ENCODE data around the gene RNPS1. TPM values are rescaled to one million over a fixed set of nuclear protein-coding genes. Genes with fewer than 3 reads are reported as not detected.
A peak's percentile ranks its signal among the peaks of the same experiment; 100 is the strongest.

RNPS1 gene
- total and polyA plus RNA-seq, 2 of the 4 experiments (the other 2 are of a cell fraction) = 57.5 to 192 TPM

DNA sequence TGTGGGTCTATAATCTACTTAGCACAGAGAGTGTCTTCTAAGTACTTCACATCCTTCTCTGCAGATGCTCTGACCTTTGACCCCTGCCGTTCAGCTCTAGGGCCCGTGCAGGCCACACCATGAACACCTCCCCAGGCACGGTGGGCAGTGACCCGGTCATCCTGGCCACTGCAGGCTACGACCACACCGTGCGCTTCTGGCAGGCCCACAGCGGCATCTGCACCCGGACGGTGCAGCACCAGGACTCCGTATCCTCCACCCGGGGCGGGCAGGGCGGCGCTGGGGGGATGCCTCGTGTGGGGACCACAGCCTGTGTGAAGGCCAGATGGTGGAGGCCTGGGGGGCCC is 62.0 kb downstream of the RNPS1 start:
- Histone ChIP-seq H3K9ac (ENCODE audit: low read depth, low read length) (peak overlapping the region; percentile 73), H3K9me1 (ENCODE audit: insufficient read depth, low read length) (peaks cover 6% of the 10 kb centered on the region; the same call in 1 of the 2 replicates), H3K79me1 (ENCODE audit: low read depth in 1 of 2, low read length in 2 of 2) (peaks cover 13 to 24% of the 10 kb centered on the region in 2 experiments), H4K91ac (ENCODE audit: insufficient read depth, low read depth, low read length) (peak overlapping the region; percentile 69; the same call in 1 of the 2 replicates), H2BK20ac (ENCODE audit: low read depth, low read length) (no peak overlapping the region), H3K36me3 (ENCODE audit: control insufficient read depth, insufficient read depth, low read length) (peaks cover 25% of the 10 kb centered on the region; the same call in 1 of the 2 replicates), H3K56ac (ENCODE audit: extremely low read depth, insufficient read depth, low read length) (peak overlapping the region; percentile 68; the same call in 1 of the 2 replicates), H3K9me3 (ENCODE audit: control insufficient read depth, insufficient read depth, low read length) (no peaks in the 10 kb centered on the region), H4K5ac (ENCODE audit: low read depth, low read length) (peak overlapping the region; percentile 77), H3K27me3 (ENCODE audit: control insufficient read depth, insufficient read depth, low read length) (0 out of 2 replicates have a peak, but pooled peaks cover 2% of the 10 kb centered on the region), H3K4ac (ENCODE audit: low read depth, low read length) (peak overlapping the region; percentile 98), H3K4me2 (ENCODE audit: low read depth, low read length) (peak overlapping the region; percentile 91), H2BK5ac (ENCODE audit: low read depth, low read length, poor library complexity, severe bottlenecking) (peak overlapping the region; percentile 71), H2BK15ac (ENCODE audit: low read depth, low read length) (0 out of 3 replicates have a peak overlapping the region, but pooled peaks have one; percentile 33), H4K20me1 (ENCODE audit: insufficient read depth, low read length) (peaks cover 5% of the 10 kb centered on the region; the same call in 1 of the 2 replicates), H3K23ac (ENCODE audit: low read depth, low read length) (peak overlapping the region; percentile 87), H3K4me1 (ENCODE audit: control insufficient read depth, insufficient read depth, low read length) (peaks cover 7% of the 10 kb centered on the region), H3K18ac (ENCODE audit: low read depth, low read length) (peak overlapping the region; percentile 22; the same call in 1 of the 2 replicates), H3K27ac (ENCODE audit: insufficient read depth, low read length) (peak overlapping the region; percentile 14), H4K8ac (ENCODE audit: low read depth in 2 of 2, low read length in 2 of 2) (peak overlapping the region; percentile 91 to 99), H3K14ac (replicated peaks; ENCODE audit: low read depth, low read length) (peak overlapping the region; percentile 97), H2AK5ac (ENCODE audit: low read depth, low read length) (peak overlapping the region; percentile 98), H3K4me3 (ENCODE audit: insufficient read depth, low read depth, low read length) (peak overlapping the region; percentile 92), H2AK9ac (replicated peaks; ENCODE audit: low read depth, low read length, poor library complexity) (peak overlapping the region; percentile 100), H2AFZ (replicated peaks; ENCODE audit: low read length, poor library complexity) (peak overlapping the region; percentile 100), H2BK120ac (ENCODE audit: low read depth, low read length) (no peak overlapping the region; the same call in 1 of the 2 replicates)
- CTCF ChIA-PET = no interaction called here
- WGBS, 2 experiments (ENCODE audit: extremely low coverage in 2 of 2, insufficient read length in 1 of 2) = 12% methylated on average over 7 of the region's 16 CpGs; no CpG with 5 or more reads in 1 of the 2 experiments
- DNase-seq (no peak), ATAC-seq (ENCODE audit: low read depth) (peak; percentile 2; the same call in 1 of the 2 replicates)
- no TSS peak for BruUV-seq (replicated peaks)
- TF ChIP-seq, protein P1, sequence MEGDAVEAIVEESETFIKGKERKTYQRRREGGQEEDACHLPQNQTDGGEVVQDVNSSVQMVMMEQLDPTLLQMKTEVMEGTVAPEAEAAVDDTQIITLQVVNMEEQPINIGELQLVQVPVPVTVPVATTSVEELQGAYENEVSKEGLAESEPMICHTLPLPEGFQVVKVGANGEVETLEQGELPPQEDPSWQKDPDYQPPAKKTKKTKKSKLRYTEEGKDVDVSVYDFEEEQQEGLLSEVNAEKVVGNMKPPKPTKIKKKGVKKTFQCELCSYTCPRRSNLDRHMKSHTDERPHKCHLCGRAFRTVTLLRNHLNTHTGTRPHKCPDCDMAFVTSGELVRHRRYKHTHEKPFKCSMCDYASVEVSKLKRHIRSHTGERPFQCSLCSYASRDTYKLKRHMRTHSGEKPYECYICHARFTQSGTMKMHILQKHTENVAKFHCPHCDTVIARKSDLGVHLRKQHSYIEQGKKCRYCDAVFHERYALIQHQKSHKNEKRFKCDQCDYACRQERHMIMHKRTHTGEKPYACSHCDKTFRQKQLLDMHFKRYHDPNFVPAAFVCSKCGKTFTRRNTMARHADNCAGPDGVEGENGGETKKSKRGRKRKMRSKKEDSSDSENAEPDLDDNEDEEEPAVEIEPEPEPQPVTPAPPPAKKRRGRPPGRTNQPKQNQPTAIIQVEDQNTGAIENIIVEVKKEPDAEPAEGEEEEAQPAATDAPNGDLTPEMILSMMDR (conservative IDR thresholded peaks at IDR 0.05; ENCODE audit: low read depth, low read length) = no peak
- TF ChIP-seq NFE2L2 (IDR thresholded peaks at IDR 0.05; ENCODE audit: low read depth, low read length) (no peak), MAFK (IDR thresholded peaks at IDR 0.05; ENCODE audit: low read depth, low read length) (no peak), RAD21 (IDR thresholded peaks at IDR 0.05; ENCODE audit: low read length) (no peak), POLR2A (IDR thresholded peaks at IDR 0.05; ENCODE audit: low read depth, low read length) (no peak), BHLHE40 (IDR thresholded peaks at IDR 0.05; ENCODE audit: low read depth, low read length) (no peak), RFX5 (IDR thresholded peaks at IDR 0.05; ENCODE audit: low read depth, low read length) (no peak), MXI1 (IDR thresholded peaks at IDR 0.05; ENCODE audit: borderline replicate concordance, low read depth, low read length) (no peak), SMC3 (IDR thresholded peaks at IDR 0.05; ENCODE audit: low read depth, low read length) (no peak), CEBPB (IDR thresholded peaks at IDR 0.05; ENCODE audit: low read depth, low read length) (no peak), RCOR1 (IDR thresholded peaks at IDR 0.05; ENCODE audit: insufficient replicate concordance, low read length) (no peak), MAZ (IDR thresholded peaks at IDR 0.05; ENCODE audit: borderline replicate concordance, low read depth, low read length) (no peak), FOS (IDR thresholded peaks at IDR 0.05; ENCODE audit: low read depth, low read length) (no peak)
- TF ChIP-seq, protein P2, sequence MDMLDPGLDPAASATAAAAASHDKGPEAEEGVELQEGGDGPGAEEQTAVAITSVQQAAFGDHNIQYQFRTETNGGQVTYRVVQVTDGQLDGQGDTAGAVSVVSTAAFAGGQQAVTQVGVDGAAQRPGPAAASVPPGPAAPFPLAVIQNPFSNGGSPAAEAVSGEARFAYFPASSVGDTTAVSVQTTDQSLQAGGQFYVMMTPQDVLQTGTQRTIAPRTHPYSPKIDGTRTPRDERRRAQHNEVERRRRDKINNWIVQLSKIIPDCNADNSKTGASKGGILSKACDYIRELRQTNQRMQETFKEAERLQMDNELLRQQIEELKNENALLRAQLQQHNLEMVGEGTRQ (IDR thresholded peaks at IDR 0.05; ENCODE audit: low read depth, low read length) = no peak
- TF ChIP-seq, protein P3, sequence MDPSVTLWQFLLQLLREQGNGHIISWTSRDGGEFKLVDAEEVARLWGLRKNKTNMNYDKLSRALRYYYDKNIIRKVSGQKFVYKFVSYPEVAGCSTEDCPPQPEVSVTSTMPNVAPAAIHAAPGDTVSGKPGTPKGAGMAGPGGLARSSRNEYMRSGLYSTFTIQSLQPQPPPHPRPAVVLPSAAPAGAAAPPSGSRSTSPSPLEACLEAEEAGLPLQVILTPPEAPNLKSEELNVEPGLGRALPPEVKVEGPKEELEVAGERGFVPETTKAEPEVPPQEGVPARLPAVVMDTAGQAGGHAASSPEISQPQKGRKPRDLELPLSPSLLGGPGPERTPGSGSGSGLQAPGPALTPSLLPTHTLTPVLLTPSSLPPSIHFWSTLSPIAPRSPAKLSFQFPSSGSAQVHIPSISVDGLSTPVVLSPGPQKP (IDR thresholded peaks at IDR 0.05; ENCODE audit: borderline replicate concordance, low read depth, low read length) = no peak
- POLR2A ChIA-PET (ENCODE audit: unreplicated experiment) = no interaction called here
- dilution Hi-C loops (cut with HindIII; ENCODE audit: low sequenced_read_pairs, unreplicated experiment) = no loop called here
- intact Hi-C loops (cut with micrococcal nuclease) = no loop called here
- in situ Hi-C loops (cut with MboI; ENCODE audit: low sequenced_read_pairs) = no loop called here

Data from IMR-90 (cell line).